Colonic mucosa (tissue), 4 donors: ENCODE measurements around the gene ONECUT1. TPM values are rescaled to one million over a fixed set of nuclear protein-coding genes. Genes with fewer than 3 reads are reported as not detected.

Experiments
- DNase-seq: peaks from one replicate; pipeline ENCODE4 v3.0.0-alpha.2; 2020
- H3K27ac ChIP-seq: fragments of 200-600 bp; one replicate; pipeline ENCODE4 v1.8.0; 2021
- H3K27me3 ChIP-seq: fragments of 200-600 bp; one replicate; pipeline ENCODE4 v1.8.0; 2021
- H3K36me3 ChIP-seq: fragments of 200-600 bp; one replicate; pipeline ENCODE4 v1.8.0; 2021
- H3K4me1 ChIP-seq: fragments of 200-600 bp; one replicate; pipeline ENCODE4 v1.8.0; 2021; ENCODE audit warnings: mild to moderate bottlenecking
- H3K4me3 ChIP-seq: fragments of 200-600 bp; one replicate; pipeline ENCODE4 v1.8.0; 2021
- H3K9ac ChIP-seq, 2 donors: one replicate each; pipeline ENCODE4 v1.7.0; 2013; ENCODE audit warnings: control low read depth in 2 of 2, low read depth in 2 of 2, low read length in 2 of 2
- H3K9me3 ChIP-seq: fragments of 200-600 bp; one replicate; pipeline ENCODE4 v1.8.0; 2021
- CTCF ChIP-seq: fragments of 200-600 bp; IDR thresholded peaks from one replicate; pipeline ENCODE4 v1.8.0; 2022; ENCODE audit warnings: antibody characterized with exemption, mild to moderate bottlenecking
- intact Hi-C: fragments of 100-400 bp; cut with DNase I; formaldehyde crosslinking; loops from one replicate; pipeline ENCODE4 v1.14.1; 2022
- total RNA-seq, 2 donors: library from RNA; stranded (reverse); fragmentation: NEBNext Ultra II Directional in 1 of 2; extraction: Animal tissue kit (Norgen Biotek cat#: 25700) in 1 of 2; gene quantifications; one replicate each; pipeline ENCODE4 v1.2.1, GENCODE V29; 2021
- donor health status: healthy.
- donor health status: DM: no; HTN: no; CAD: no.
- donor health status: DM: no; HTN: no; CAD: no.

The ONECUT1 gene
- total RNA-seq, 2 donors from 2014 or later = 0.64 TPM; not detected in 1

- H3K4me1 ChIP-seq = no peaks in the 10 kb centered on the region
- H3K4me3 ChIP-seq = no peak overlapping the region
- no peak for DNase-seq
- H3K9me3 ChIP-seq = no peaks in the 10 kb centered on the region
- H3K9ac ChIP-seq = no peak overlapping the region
- H3K36me3 ChIP-seq = no peaks in the 10 kb centered on the region
- no peak overlapping the region for H3K27ac ChIP-seq
- TF ChIP-seq CTCF = no peak
- intact Hi-C loops = no loop called here
- H3K27me3 ChIP-seq = no peaks in the 10 kb centered on the region
These were observed 62.3 kb downstream of the ONECUT1 start for GRCh38 chr15:52727815-52728214.

- no peak overlapping the region for H3K27ac ChIP-seq
- no peaks in the 10 kb centered on the region for H3K27me3 ChIP-seq
- intact Hi-C loops = no loop called here
- H3K36me3 ChIP-seq = no peaks in the 10 kb centered on the region
- H3K9ac ChIP-seq = no peak overlapping the region
- no peak for DNase-seq
- no peaks in the 10 kb centered on the region for H3K4me1 ChIP-seq
- TF ChIP-seq CTCF = no peak
- no peaks in the 10 kb centered on the region for H3K9me3 ChIP-seq
- H3K4me3 ChIP-seq = no peak overlapping the region
These were observed 63.9 kb downstream of the ONECUT1 start for GRCh38 chr15:52726195-52726594.

- H3K9me3 ChIP-seq = no peaks in the 10 kb centered on the region
- no peaks in the 10 kb centered on the region for H3K36me3 ChIP-seq
- no peak for TF ChIP-seq CTCF
- no peak overlapping the region for H3K9ac ChIP-seq
- no peak overlapping the region for H3K4me3 ChIP-seq
- no peak for DNase-seq
- no peak overlapping the region for H3K27ac ChIP-seq
- no peaks in the 10 kb centered on the region for H3K27me3 ChIP-seq
- intact Hi-C loops = no loop called here
- no peaks in the 10 kb centered on the region for H3K4me1 ChIP-seq
These were observed 71.6 kb downstream of the ONECUT1 start for GRCh38 chr15:52718551-52718950.

- Histone ChIP-seq H3K27ac (no peak overlapping the region), H3K4me3 (no peak overlapping the region), H3K27me3 (no peaks in the 10 kb centered on the region), H3K4me1 (no peaks in the 10 kb centered on the region), H3K9me3 (no peaks in the 10 kb centered on the region), H3K9ac (no peak overlapping the region), H3K36me3 (no peaks in the 10 kb centered on the region)
- intact Hi-C loops = no loop called here
- no peak for TF ChIP-seq CTCF
- no peak for DNase-seq
These were observed 72.2 kb downstream of the ONECUT1 start for GRCh38 chr15:52717924-52718323.

- intact Hi-C loops = no loop called here
These were observed 72.7 kb downstream of the ONECUT1 start for GRCh38 chr15:52717481-52717880.

More at GRCh38 chr15:52717481-52717880, 72.7 kb downstream of the ONECUT1 start:
- H3K9ac ChIP-seq = no peak overlapping the region
- no peaks in the 10 kb centered on the region for H3K9me3 ChIP-seq
- no peak for DNase-seq
- no peaks in the 10 kb centered on the region for H3K27me3 ChIP-seq
- no peak overlapping the region for H3K27ac ChIP-seq
- no peaks in the 10 kb centered on the region for H3K36me3 ChIP-seq
- no peak for TF ChIP-seq CTCF
- no peak overlapping the region for H3K4me3 ChIP-seq
- H3K4me1 ChIP-seq = no peaks in the 10 kb centered on the region
